Head of caudate nucleus (tissue), 42 donors: ENCODE measurements around the gene DNAJA4.
A peak's percentile ranks its signal among the peaks of the same experiment; 100 is the strongest.
"Not testable (repeated sequence)": the region's sequence is repeated elsewhere in the genome, so short reads cannot be mapped to it uniquely, and the experiment has no call there.

Source experiments
- DNase-seq, 42 donors: peaks; one replicate each; pipeline versions ENCODE4 v3.0.0 to v3.0.0-alpha.2; 2020 to 2021; ENCODE audit warnings: mixed read lengths in 7 of 42
- intact Hi-C: fragments of 100-400 bp; cut with DNase I; formaldehyde crosslinking; loops from one replicate; pipeline ENCODE4 v1.15.0; 2022

The DNAJA4 gene

DNA sequence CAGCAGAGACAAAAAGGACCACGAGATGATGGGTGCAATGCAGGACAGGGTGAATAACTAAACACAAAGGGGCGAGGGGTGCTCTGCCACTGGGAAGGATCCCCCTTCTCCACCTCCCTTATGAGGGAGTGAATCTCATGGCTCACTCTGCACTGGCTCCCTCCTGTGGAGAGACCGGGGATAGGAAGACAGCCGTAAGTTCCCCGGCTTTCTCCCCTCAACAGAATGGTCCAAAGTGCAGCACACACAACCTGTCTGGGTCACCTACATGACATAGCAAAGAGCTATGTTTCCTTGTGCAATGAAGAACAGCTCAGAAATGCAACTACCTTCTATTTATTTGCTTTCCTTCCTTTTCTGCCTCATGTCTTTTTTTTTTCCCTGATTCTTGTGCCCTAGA, 22.2 kb upstream of the DNAJA4 start:
- intact Hi-C loops, result loop anchor here (5.0 kb wide), 1 partner anchor 130 kb away; no protein-coding TSS in a partner anchor
- peak in 37 of 42 donors; percentile 25 to 81 (median 54) for DNase-seq

DNA sequence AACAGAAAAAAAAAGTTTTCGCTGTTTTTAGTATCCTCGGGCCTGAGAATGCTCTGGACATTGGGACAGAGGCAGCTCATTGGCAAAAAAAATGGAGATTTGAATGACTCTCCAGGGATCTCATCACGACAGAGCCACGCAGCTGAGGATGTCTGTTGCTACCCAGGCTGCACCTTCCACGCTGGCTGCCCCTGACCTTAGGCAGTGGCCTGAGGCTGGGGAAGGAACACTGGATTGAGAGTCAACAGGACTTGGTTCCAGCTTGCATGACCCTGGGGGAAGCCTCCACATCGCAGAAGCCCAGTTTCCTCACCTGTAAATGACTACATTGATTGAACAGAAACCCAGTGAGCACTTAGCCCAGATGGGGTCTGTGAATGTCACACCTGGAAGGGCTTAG, 21.3 kb upstream of the DNAJA4 start:
- DNase-seq, result peak in 1 of 42 donors; percentile 21
- intact Hi-C loops, result loop anchor here (5.0 kb wide), 1 partner anchor 131 kb away; no protein-coding TSS in a partner anchor

DNA sequence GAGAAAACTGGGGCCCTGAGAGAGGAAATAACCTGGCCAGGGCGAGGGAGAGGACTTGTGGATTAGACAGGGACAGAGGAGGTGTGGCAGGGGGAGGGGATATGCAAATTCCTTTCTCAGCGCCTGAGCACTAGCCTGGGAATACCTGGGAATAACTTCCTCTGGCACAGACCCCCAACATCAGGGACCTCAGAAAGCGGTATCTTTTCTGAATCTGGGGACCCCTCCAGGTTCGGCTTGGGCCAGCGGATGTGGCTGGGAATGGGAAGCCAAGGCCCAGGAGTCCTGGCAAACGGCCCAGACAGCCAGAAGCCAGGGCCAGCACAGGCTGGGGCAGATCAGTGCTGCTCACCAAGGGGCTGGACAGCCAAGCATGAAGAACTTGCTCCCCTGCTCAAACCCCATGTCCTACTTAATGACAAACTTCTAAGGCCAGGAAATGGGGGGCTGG, 20.8 kb upstream of the DNAJA4 start:
- intact Hi-C loops, result loop anchor here (5.0 kb wide), 1 partner anchor 131 kb away; no protein-coding TSS in a partner anchor
- peak in 32 of 42 donors; percentile 24 to 72 (median 50) for DNase-seq

DNA sequence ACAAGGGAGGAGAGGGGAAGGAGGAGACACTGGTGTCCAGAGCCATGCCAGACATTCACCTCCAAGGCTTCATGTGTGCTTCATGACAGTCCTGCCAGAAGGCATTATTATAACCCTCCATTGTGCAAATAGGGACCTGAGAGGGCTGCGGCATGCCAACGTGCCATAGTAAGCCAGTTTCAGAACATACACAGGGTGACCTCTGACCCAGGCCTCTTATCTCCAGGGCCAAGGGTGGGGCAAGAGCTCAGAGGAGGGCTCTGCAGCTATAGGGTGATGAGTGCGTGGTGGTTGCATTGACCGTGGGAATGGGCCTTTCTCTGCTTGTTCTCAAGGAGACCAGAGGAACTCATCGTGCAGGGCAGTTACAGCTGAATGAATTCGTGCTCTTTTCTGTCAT, 20.3 kb upstream of the DNAJA4 start:
- peak in 1 of 42 donors; percentile 11 for DNase-seq
- intact Hi-C loops, result loop anchor here (5.0 kb wide), 1 partner anchor 132 kb away; no protein-coding TSS in a partner anchor

DNA sequence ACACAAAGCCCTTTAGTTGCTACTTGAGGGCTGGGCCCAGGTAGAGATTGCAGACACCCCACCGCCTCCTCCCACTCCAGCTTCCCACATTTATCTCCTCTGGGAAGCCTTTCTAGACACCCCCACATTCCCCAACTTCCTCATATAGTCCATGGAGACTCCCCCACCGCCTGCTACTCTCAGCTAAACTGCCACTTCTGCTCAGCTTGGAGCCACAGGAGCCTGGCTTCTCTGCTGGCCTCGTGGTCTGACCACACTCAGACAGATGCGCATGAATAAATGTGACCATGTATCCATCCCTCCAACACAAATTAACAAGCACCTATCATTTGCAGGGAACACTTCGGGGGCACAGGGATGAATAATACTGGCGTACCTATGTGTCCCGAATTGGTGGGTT, 19.5 kb upstream of the DNAJA4 start:
- intact Hi-C loops, result loop anchor here (5.0 kb wide), 1 partner anchor 133 kb away; no protein-coding TSS in a partner anchor
- DNase-seq, result peak in 1 of 42 donors; percentile 22

DNA sequence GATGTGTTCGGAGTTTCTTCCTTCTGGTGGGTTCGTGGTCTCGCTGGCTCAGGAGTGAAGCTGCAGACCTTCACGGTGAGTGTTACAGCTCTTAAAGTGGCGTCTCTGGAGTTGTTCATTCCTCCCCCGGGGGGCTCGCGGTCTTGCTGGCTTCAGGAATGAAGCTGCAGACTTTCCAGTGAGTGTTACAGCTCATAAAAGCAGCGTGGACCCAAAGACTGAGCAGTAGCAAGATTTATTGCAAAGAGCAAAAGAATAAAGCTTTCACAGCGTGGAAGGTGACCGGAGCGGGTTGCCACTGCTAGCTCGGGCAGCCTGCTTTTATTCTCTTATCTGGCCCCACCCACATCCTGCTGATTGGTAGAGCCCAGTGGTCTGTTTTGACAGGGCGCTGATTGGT, 19.0 kb upstream of the DNAJA4 start:
- DNase-seq, intact Hi-C loops: not testable (repeated sequence)

DNA sequence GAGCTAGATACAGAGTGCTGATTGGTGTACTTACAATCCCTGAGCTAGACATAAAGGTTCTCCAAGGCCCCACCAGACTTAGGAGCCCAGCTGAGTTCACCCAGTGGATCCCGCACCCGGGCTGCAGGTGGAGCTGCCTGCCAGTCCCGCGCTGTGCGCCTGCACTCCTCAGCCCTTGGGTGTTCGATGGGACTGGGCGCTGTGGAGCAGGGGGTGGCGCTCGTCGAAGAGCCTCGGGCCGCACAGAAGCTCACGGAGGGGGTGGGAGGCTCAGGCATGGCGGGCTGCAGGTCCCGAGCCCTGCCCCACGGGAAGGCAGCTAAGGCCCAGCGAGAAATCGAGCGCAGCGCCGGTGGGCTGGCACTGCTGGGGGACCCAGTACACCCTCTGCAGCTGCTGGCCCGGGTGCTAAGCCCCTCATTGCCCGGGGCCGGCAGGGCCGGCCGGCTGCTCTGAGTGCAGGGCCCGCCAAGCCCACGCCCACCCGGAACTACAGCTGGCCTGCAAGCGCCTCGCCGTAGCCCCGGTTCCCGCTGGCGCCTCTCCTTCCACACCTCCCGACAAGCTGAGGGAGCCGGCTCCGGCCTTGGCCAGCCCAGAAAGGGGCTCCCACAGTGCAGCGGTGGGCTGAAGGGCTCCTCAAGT, 18.3 kb upstream of the DNAJA4 start:
- intact Hi-C loops, DNase-seq: not testable (repeated sequence)

DNA sequence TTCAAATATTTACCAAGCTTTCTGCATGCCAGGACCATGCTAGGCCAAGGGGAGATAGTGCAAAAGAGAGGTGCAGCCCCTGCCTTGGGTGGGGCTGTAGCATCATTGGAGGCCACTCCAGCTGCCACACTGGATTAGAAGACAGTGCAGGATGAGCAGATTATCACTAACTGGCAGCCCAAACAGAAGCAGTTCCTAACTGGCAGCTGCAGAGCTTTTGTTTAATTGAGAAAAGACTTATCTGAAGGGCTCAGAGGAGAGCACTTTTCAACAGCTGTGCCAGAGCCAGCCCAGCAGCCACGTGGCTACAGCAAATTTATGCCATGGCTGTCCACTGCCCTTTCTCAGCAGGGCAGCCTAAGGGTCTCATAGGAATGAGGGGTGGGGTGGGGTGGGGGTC, 16.5 kb upstream of the DNAJA4 start:
- DNase-seq, result no peak
- intact Hi-C loops, result no loop called here

DNA sequence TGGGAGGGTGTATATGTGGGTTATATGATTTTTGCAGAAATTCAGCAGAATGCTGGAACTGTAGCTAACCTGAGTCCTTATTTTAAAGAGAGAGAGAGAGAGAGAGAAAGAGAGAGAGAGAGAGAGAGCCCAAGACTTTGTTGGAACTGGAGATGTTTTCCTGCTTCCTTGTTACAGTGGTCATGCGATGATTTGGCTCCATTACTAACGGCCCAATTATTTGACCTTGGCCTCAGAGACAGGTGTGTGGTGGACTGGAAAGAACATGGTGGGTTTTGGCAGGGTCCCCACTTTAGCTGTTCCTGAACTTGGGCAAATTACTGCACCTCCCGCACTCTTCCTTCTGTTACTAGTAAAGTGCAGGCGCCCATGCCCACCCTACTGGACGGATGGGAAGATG, 15.2 kb upstream of the DNAJA4 start:
- DNase-seq, result no peak
- intact Hi-C loops, result no loop called here

DNA sequence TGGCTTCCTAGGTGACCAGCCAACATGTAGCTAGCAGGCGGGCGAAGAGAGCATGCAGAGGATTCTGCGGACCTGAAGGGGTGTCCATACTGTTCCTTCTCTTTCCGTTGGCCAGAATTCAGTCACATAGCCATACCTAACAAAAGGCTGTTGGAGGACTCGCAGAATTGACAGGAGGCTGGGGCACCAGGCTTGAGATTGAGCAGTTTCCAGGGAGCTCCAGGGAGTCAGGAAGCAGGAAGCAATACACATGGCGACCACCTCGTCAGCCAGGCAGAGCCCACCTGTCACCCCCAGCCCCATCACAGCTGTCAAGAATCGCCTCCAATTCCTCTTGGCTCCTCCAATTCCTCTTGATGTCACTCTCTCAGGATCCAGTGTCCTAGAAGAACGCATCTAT, 13.2 kb upstream of the DNAJA4 start:
- intact Hi-C loops, result no loop called here
- DNase-seq, result no peak

DNA sequence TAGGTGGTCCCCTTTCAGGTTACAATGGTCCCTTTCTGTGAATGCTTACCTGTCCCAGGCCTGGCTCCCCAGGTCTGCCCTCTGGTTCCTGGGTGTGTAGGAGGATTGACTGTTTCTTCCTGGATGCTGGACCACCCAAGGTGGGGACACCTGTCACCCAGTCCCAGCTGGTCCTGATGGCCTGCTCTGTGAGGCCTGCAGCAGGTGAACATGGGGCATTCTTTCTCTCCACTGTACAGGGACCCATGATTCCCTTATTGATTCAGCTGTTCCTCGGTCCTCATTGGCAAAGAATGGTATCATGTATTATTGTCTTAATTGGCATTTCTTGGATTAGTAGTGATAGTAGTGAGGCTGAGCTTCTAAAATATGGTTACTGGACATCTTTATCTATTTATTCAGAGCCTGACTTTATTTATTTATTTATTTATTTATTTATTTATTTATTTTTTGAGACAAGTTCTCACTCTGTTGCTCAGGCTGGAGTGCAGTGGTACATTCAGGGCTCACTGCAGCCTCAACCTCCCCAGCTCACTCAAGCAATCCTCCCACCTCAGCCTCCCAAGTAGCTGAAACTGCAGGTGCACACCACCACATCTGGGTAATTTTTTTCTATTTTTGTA, 8.8 kb upstream of the DNAJA4 start:
- intact Hi-C loops, result no loop called here
- DNase-seq, result no peak

DNA sequence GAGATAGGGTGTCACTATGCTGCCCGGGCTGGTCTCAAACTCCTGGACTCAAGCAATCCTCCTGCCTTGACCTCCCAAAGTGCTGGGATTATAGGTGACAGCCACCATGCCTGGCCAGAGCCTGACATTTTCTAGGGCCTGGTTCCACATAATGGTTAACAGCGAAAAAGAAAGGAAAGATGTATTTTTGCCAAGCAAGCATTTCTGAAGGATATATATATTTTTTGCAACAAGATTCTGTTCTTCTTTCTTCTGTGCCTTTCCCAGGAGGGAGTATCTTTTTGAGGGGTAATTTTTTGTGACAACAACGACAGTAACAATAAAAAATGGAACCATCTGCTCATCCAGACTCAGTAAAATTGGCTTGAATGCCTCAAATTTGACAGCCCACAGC, 8.3 kb upstream of the DNAJA4 start:
- intact Hi-C loops, result no loop called here
- DNase-seq, result no peak

DNA sequence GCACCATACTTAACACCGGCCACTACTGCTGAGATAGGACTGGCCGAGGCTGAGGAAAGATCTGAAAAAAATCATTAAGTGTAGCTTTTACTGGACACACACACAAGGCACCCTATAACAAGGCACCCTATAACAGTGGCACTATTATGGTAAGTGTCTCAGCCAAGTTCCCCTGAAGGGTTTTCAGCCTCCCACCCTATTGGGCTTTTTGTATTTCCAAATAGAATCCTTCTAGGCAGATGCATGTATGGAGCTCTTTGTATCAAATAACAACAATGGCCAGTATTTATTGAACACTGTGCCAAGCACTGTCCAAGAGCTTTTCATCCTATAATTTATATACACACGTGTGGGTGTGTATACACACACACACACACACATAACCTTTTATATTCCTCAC, 6.7 kb upstream of the DNAJA4 start:
- DNase-seq, result peak in 4 of 42 donors; percentile 33 to 60 (median 52)
- intact Hi-C loops, result no loop called here

DNA sequence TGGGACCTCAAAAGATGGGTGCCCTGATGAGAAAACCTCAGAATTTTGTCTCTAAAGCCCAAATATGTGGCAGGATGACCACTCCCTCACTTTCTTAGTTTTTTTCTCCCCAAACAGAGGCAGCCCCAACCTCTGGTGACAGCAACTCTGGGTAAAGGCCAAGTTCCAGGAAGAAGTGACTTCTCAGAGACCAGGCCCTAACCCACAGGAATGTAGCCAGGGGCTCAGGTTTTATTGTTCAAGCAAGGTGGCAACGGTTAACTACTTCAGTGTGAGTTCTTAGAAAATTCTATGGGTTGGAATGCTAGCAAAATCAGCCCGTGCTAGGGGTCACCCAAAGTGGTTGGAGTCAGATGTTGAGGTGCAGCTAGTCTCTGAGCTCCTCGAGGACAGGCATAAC, 5.1 kb upstream of the DNAJA4 start:
- DNase-seq, result no peak
- intact Hi-C loops, result no loop called here

DNA sequence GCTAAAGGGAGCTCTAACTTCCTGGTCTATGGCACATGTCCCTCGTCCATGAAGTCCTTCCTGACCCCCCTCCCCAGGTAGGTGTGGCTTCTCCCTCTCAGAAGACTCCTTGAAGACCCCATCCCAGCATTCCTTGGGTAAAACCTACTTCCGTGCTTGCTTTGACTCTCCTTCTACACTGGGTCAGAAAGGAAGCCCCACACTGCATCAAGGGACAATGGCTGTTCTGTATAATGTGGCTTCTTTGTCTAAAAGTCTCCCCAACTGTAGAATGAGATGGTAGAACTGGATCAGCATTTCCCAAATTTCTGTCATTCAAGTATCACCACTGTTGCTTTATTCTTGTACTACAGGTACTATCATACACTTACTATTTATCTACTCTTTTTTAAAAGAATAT, 3.9 kb upstream of the DNAJA4 start:
- intact Hi-C loops, result no loop called here
- DNase-seq, result peak in 1 of 42 donors; percentile 44

DNA sequence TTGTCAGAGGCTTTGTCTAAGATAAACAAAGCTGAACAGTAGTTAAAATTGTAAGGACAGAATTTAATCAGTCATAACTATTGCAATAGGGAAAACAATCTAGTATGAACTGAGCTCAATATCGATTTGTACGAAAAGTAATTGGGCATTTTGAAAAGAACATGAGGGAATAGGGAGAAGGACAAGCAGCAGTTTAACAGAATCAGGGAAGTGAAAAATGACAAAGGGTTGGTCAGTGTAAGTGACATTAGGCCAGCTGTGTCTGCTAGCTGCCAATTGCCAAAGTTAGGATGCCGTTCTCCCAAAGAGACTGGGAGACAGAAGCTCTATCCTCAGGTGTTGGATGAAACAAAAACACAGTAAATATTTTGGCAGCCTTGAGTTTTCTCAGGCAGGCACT, 3.3 kb upstream of the DNAJA4 start:
- no peak for DNase-seq
- intact Hi-C loops, result no loop called here

DNA sequence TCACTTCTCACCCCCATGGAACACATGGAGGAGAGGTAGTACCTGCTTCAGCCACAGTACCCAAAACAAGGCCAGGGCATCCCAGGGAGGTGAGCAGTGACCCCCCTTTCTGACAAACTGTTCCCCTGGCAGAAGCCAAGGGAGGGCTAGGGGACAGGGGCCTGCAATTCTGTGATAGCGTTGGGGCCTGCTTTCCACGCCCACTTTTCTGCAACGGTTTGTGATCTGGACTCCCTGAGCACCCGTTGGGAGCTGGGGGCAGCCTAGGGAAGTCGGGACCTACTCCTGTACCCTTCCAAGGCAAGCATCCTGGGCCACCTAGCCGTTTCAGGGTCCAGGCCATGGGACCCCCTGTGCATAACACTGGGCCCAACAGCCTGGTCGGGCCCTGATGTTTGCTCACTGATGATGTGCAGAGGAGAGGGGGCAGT, 996 bp upstream of the DNAJA4 start:
- intact Hi-C loops, result no loop called here
- DNase-seq, result no peak

DNA sequence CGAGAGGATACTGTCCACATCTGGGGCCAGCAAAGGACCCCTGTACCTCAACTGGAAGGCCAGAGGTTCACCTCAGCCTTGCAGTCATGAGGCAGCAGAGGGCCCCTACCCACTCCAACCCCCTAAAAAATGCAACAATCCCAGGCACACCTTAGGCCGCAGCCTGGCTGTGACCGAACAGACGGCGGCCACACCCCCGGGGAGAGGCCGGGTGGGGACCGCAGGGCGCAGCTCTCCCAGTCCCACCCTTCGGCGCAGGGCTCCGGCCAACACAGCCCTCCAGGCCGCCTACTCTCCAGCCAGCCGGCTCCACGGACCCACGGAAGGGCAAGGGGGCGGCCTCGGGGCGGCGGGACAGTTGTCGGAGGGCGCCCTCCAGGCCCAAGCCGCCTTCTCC, 457 bp upstream of the DNAJA4 start:
- peak in 1 of 42 donors; percentile 23 for DNase-seq
- intact Hi-C loops, result no loop called here

DNA sequence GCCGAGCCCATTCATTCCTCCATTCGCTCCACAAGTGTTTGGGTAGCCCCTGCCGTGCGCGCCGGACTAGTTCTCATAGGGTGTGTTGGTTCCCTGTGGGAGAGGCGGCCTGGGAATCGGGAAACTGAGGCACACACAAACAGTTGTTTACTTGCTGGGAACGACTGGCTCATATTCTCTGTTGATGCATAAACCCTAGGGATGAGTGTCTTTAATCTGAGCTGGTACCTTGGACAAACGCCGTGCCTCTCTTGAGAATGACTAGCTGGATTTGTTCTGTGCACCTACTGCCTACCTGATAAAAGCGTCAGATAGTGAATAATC, 737 bp downstream of the DNAJA4 start:
- intact Hi-C loops, result no loop called here
- DNase-seq, result no peak

DNA sequence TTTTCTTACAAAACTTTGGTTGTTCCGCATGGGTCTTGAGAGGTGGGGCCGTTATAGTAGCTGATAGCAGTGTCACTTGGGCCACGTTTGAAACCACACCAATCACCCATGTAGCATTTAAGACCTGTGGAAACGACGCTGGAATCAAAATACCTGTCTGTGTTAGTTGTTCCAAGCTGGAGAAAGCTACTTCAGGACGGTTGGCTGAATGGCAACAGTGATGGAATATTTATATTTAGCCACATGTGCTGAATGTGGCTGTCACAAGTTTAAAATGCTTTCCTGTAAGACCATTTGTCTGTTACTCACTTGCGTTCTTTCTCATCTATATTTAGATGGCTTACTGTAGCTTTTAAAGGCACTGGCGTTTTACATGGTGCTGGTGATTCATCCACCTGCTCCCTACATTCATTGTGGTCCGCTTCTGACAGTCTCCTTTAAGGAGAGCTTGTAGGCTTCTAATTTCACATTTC, 1.4 kb downstream of the DNAJA4 start:
- peak in 9 of 42 donors; percentile 26 to 60 (median 31) for DNase-seq
- intact Hi-C loops, result no loop called here

DNA sequence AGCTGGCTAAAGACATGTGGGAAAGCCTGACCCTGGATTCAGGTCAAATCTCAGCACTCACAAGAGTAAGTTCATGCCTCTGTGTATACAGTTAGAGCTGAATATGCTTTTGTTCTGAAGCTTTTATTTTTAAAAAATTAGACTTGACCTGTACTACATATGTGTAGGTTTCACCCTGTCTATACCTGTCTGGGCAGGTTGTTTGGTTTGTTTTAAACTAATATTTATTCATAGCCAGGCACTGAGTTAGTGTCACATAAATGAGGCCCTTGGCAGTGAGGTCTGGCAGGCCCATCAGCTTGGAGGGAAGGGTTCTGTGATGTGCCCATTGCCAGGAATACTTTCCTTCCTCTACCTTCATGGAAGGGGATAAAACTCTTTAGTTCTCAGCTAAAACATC, 1.9 kb downstream of the DNAJA4 start:
- intact Hi-C loops, result no loop called here
- no peak for DNase-seq
